WERI-Rb-1 (cell line): ENCODE measurements around the gene VAPA.

Source experiments
- DNase-seq: peaks from one replicate; pipeline ENCODE4 v3.0.0-alpha.2; 2020
- H3K27ac ChIP-seq: fragments of 250-450 bp; sonication (Bioruptor Pico); 2 replicates; pipeline ENCODE4 v1.5.1; 2020; ENCODE audit warnings: mild to moderate bottlenecking, moderate library complexity
- H3K27me3 ChIP-seq: fragments of 250-450 bp; sonication (Bioruptor Pico); 2 replicates; pipeline ENCODE4 v1.5.1; 2021; ENCODE audit warnings: mild to moderate bottlenecking, low read depth, moderate library complexity; ENCODE audit not compliant: insufficient read depth, severe bottlenecking
- H3K36me3 ChIP-seq: fragments of 250-450 bp; sonication (Bioruptor Pico); 2 replicates; pipeline ENCODE4 v1.5.1; 2020; ENCODE audit warnings: mild to moderate bottlenecking, moderate library complexity
- H3K4me3 ChIP-seq: 2 replicates; pipeline ENCODE4 v1.5.1; 2011; ENCODE audit warnings: low read depth, mild to moderate bottlenecking, control low read depth, low read length
- H3K9me3 ChIP-seq: fragments of 250-450 bp; sonication (Bioruptor Pico); 2 replicates; pipeline ENCODE4 v1.5.1; 2021; ENCODE audit warnings: mild to moderate bottlenecking, moderate library complexity; ENCODE audit not compliant: severe bottlenecking
- TF ChIP-seq, protein P1 (sequence below): IDR thresholded peaks from 2 replicates; pipeline ENCODE4 v1.5.1; 2011; ENCODE audit warnings: low read depth, mild to moderate bottlenecking, control low read depth, inconsistent platforms, low read length

The VAPA gene

DNA sequence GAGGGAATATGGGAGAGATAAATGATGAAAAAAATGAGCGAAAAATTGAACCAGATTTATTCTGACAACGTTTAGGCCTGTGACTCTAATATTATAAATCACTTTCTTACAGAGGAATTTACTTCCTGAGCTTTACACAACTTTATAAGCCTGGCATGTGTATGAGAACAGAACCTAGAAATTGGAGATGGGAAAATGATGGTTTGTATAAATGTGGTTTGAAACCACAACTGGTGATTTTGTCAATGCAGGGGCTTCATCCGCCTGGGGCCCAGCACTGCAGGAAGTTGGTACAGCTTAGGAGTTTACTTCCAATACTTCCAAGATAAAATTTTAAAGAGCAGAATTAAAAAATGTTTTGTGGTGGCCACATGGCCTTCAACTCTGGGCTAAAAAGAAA lies 82.3 kb downstream of the VAPA start:
- H3K27me3 ChIP-seq, result no peaks in the 10 kb centered on the region
- no peak overlapping the region for H3K27ac ChIP-seq
- H3K36me3 ChIP-seq, result no peaks in the 10 kb centered on the region
- no peak for DNase-seq
- TF ChIP-seq, protein P1, sequence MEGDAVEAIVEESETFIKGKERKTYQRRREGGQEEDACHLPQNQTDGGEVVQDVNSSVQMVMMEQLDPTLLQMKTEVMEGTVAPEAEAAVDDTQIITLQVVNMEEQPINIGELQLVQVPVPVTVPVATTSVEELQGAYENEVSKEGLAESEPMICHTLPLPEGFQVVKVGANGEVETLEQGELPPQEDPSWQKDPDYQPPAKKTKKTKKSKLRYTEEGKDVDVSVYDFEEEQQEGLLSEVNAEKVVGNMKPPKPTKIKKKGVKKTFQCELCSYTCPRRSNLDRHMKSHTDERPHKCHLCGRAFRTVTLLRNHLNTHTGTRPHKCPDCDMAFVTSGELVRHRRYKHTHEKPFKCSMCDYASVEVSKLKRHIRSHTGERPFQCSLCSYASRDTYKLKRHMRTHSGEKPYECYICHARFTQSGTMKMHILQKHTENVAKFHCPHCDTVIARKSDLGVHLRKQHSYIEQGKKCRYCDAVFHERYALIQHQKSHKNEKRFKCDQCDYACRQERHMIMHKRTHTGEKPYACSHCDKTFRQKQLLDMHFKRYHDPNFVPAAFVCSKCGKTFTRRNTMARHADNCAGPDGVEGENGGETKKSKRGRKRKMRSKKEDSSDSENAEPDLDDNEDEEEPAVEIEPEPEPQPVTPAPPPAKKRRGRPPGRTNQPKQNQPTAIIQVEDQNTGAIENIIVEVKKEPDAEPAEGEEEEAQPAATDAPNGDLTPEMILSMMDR, result no peak
- no peak overlapping the region for H3K4me3 ChIP-seq
- peaks cover 6% of the 10 kb centered on the region for H3K9me3 ChIP-seq

GRCh38 chr18:9997711-9998110 lies 83.9 kb downstream of the VAPA start:
- TF ChIP-seq, protein P1, result no peak
- H3K27ac ChIP-seq, result no peak overlapping the region
- peaks cover 6% of the 10 kb centered on the region for H3K9me3 ChIP-seq
- H3K27me3 ChIP-seq, result no peaks in the 10 kb centered on the region
- no peak for DNase-seq
- no peak overlapping the region for H3K4me3 ChIP-seq
- no peaks in the 10 kb centered on the region for H3K36me3 ChIP-seq

DNA sequence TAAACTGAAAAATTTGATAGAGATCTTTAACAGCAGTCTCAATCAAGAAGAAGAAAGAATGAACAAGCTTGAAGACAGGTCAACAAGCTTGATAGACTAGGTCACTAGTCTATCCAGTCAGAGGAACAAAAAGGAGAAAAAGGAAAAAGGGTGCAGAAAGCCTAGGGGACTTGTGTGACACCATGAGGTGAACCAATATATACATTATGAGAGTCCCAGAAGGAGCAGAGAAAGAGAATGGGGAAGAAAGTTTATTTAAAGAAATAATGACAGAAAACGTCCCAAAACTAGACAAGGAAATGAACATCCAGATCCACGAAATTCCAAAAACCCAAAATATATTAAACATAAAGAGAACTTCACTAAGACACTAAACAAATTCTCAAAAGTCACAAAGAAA lies 84.5 kb downstream of the VAPA start:
- Histone ChIP-seq H3K27ac (no peak overlapping the region), H3K27me3 (no peaks in the 10 kb centered on the region), H3K9me3 (peaks cover 6% of the 10 kb centered on the region), H3K4me3 (no peak overlapping the region), H3K36me3 (no peaks in the 10 kb centered on the region)
- TF ChIP-seq, protein P1, result no peak
- no peak for DNase-seq

DNA sequence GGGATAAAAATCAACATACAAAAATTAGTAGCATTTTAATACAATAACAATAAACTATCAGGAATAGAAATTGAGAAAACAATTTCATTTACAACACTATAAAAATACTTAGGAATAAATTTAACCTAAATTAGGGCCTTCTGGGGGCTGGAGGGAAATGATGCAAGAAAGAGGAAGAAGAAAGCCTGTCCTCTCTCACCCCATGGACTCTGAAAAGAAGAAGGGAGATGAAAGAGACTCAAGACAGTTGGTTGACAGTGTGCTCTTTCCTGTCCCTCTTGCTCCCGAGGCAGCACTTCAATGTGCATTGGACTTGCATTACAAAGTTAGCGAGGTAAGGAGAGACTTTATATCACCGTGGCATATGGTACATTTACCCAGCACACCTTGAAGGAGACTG lies 88.5 kb downstream of the VAPA start:
- H3K4me3 ChIP-seq, result no peak overlapping the region
- no peak overlapping the region for H3K27ac ChIP-seq
- no peaks in the 10 kb centered on the region for H3K27me3 ChIP-seq
- no peaks in the 10 kb centered on the region for H3K36me3 ChIP-seq
- TF ChIP-seq, protein P1, result no peak
- H3K9me3 ChIP-seq, result peaks cover 6% of the 10 kb centered on the region
- no peak for DNase-seq

DNA sequence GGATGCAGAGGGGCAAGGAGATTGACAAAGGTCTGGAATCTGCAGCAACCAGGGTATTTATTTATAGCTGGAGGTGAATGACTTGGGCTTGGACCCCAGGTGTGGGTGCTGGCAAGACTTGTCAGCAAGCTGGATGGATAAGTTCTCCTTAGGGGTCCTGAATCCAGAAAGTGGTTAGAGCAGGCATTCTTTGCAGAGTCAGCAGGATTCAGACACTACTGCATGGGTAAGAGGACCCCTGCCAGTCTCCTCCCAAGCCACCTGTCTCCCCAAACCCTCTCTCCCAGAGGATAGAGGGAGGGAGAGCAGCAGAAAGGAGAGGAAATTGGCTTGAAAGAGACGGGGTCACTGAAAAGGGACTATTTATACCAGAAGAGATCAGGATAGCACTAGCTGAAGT lies 89.5 kb downstream of the VAPA start:
- Histone ChIP-seq H3K36me3 (no peaks in the 10 kb centered on the region), H3K4me3 (no peak overlapping the region), H3K27me3 (no peaks in the 10 kb centered on the region), H3K27ac (no peak overlapping the region), H3K9me3 (peaks cover 3% of the 10 kb centered on the region)
- TF ChIP-seq, protein P1, result no peak
- no peak for DNase-seq

GRCh38 chr18:10003866-10004265 lies 90.0 kb downstream of the VAPA start:
- Histone ChIP-seq H3K27me3 (no peaks in the 10 kb centered on the region), H3K9me3 (no peaks in the 10 kb centered on the region), H3K27ac (no peak overlapping the region), H3K36me3 (no peaks in the 10 kb centered on the region), H3K4me3 (no peak overlapping the region)
- DNase-seq, result no peak
- TF ChIP-seq, protein P1, result no peak
